HG03521 (cell line): ENCODE measurements around the gene ID2.
A peak's percentile ranks its signal among the peaks of the same experiment; 100 is the strongest.

ENCODE experiments used
- ATAC-seq: cut with Tn5 transposase; IDR thresholded peaks from one replicate; pipeline ENCODE4 v1.9.1; 2021; ENCODE audit warnings: mild to moderate bottlenecking, moderate library complexity; ENCODE audit not compliant: unreplicated experiment

ID2 gene

DNA sequence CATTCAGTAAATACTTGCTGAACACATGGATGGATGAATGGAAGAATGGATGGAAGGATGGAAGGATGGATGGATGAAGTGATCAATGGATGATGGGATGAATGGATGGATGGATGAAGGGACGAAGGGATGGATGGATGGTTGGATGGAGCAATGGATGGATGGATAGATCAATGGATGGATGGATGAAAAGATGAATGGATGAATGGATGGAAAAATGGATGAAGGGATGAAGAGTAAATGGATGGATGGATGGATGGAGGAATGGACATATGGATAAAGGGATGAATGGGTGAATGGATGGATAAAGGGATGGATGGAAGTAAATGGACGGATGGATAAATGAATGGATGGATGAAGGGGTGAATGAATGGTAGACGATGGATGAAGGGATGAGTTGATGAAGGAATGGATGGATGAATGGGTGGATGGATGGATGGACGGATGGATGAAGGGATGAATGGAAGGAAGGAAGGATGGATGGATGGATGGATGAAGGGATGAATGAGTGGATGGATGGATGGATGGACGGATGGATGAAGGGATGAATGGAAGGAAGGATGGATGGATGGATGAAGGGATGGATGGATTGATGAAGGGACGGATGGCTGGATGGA, 13.9 kb upstream of the ID2 start:
- no peak for ATAC-seq

DNA sequence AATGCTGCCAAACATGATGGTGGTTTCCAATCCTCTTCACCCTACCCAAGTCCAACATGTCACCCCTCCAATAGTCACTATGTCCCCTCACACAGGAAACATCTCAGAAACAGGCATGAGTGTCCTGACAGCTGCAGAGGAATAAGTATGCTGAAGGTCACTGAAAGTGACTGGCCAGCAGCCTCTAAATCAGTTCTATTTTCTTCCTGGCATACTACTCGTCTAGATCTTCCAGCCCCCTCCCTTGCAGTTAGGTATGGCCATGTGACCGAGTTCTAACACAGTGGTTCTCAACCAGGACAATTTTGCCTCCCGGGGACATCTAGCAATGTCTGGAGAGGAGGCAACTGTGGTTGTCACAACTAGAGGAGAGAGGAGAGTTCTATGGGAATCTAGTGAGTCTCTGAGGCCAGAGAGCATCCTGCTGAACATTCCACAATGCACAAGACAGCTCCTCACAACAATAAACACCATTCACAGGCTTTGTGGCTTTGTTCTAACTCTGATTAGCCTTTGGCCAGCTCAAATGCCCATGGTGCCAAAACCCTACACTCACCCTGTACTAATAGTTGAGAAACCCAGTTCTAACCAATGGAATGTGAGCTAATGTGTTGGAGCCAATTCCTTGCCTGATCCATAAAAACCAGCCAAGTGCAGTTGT, 12.6 kb upstream of the ID2 start:
- ATAC-seq, result no peak

- ATAC-seq, result no peak
Observed at GRCh38 chr2:8670580-8670979, 11.3 kb upstream of the ID2 start.

GRCh38 chr2:8671176-8671575, 10.7 kb upstream of the ID2 start:
- no peak for ATAC-seq

- ATAC-seq, result no peak
Observed at GRCh38 chr2:8671802-8672201, 10.1 kb upstream of the ID2 start.

GRCh38 chr2:8672940-8673339, 8.9 kb upstream of the ID2 start:
- no peak for ATAC-seq

- no peak for ATAC-seq
Observed at GRCh38 chr2:8673381-8673780, 8.5 kb upstream of the ID2 start.

DNA sequence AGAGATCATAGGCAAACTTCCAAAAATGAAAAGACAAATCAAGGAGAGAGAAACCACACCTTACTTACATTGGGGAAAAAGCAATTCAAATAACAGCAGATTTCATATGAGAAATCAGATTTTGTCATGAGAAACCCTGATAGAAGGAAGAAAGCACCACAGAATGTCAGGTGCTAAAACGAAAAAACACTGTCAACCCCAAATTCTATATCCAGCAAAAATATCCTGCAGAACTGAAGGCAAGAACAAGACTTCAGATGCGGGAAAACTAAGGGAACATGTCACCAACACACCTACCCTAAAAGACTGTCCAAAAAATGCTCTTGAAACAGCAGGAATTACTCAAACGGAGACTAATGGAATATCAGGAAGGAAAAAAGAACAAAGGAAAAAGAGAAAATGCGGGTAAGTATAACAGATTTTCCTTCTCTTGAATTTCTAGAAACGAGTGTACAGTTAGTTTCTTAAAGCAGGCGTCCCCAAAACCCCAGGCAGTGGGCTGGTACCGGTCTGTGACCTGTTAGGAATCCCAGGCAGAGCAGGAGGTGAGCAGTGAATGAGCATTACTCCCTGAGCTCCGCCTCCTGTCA, 7.3 kb upstream of the ID2 start:
- no peak for ATAC-seq

DNA sequence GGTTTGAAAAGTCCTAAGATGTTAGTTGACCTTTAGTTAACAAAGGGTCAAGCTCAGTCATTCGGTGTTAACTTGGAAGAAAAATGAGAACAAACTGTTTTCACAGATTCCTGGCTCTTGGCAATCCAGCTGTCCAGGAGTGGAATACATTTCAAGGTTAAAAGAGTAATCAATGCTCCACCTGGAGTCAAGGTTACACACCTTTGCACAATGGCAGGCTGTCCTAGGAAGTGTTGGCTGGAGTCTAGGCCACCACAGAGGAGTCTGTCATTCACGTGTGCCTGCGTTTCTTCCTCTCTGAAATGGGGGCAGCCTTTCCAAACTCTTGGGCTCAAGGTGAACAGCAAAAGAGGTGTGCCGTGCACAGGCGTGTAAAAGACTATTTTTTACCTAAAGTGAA, 6.3 kb upstream of the ID2 start:
- ATAC-seq, result no peak

DNA sequence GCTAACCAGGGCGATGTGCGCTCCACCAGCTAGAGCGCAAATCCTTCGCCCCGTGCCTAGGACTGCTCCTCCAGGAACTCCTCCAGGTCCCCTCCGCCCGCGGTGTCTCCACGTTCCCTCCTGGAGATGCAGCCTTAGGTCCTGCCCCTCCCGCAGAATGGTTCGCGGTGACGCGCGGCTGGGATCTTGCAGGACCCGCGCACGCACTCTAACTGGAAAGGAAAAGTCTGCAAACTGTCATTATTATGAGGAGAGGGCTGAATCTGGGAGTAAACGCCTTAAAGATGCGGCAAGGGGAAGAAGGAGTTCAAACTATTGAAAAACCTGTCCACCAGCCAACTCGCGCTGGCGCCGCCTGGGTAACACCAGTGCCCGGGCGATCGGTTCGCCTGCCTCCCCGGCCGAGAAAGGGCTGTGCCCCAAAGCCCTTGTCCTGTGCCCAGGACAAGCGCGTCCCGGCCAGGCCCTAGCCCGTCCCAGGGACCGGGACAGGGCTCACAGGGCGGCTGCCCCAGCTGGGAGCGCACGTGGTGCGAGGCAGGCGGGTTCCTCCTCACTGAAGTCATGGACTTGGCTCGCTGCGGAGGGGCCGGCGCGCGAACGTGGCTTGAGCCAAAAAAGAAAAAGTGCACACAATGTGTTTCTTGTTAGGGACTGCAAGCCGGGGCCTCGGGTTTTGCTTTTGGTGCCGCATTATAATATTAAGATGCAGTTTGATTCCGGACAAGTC, 5.5 kb upstream of the ID2 start:
- ATAC-seq, result no peak

DNA sequence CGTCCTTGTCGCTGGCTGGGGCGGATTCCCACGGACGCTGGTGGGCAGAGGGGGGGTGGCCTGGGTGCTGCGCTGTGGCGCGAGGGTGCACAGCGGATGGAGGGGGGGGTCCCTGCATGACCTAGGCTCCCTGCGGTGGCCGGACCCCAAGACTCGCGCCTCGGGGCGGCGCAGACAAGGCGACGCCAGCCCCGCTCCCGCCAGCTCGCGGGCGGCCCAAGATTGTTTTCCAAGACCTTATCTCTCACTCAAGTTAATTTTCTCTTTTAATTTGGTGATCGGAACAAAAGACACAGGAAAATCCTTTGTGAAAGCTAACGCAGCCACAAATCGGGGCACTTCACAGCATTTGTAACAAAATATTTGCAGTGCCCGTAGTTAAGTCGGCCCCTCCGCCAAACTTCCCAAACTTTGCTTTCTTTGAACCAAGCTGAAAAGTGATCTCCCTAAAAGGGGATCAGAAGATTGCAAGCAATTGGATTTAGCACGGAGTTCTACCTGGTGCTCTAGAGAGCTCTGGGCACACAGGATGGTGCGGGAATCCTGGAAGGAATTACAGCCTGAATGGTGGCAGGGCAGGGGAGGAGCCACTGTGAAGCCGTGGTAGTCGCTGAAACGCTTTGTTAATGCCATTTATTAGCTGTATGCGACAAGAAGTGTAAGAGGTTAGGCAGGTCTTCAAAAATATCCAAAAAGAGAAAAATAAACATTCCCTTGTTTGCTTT, 4.8 kb upstream of the ID2 start:
- ATAC-seq, result no peak

DNA sequence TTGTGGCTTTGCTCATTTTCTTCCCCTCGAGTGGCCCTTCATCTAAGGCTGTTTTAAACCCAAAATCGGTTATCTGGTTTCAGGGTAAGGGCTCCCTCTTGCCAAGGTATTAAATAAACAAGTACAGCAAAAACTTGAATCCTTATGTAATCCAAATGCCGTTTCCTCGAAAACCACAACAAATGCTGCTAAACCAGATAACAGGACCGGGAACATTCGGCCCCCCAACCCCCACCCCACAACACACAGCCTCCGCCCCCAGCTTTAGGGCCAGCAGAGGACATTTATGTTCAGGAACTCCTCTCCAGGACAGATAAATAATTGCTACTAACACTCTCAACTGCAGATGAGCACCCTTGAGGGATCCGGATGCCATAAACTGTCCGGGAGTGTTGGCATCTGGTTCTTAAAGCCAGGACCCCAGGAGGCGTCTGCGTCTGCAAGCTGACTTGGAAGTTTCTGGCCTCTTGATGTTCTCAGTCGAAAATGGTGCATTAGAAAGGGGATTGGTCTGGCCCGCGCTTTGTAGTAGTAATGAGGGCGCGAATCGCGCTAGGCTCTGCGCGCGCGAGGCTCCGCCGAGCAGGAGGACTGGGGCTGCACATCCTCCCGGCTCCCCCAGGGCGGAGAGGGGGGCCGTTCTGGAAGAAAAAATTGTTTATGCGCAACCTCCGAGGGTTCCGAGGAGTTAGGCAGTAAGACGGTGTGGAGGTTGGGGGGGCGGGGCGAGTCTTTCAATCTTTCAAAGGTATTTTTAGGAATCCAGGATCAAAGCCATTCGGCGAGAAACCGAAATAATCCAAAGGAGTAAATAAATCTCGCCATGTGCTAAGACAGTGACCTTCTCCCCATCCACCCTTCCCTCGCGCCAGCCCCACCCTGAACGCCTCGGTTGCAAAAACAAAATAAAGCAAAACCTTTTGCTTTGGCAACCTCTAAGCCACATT, 3.9 kb upstream of the ID2 start:
- ATAC-seq, result no peak

DNA sequence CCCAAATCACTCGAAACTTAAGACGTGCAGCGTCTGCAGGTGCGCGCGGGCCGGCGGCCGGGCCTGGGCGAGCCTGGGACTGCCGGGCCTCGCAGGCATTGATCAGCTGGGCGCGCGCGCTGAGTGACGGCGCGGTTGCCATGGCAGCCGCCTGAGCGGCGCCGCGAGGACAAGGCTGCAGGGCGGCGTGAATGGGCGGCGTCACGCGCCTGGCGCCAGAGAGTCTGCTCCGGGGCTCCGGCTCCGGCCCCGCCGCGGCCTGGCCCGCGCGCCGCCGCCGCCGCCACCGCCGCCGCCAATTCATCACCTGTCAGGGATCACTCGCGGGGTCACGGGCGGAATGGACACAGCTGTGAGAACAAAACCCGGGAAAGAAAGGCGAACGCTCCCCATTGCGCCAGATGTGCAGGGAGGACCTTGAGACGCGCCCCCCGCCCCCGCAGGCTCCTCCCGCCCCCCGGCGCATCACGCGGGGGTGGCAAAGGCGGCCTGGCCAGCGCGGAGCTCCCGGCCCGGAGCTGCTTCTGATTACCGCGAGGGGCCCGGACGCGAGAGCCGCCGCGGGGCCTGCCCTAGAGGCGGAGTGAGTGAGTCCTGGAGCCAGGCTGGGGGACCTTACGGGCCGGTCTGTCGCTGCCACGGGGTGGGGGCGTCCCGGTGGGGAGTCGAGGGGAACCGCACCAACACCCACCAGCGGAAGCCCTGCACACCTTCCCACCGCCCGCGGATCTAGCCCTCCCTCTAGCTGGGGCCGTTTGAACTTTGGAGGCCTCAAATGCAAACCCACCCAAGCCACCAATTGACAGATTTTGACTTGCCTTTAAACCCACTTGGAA, 2.9 kb upstream of the ID2 start:
- peak; percentile 60 for ATAC-seq

- ATAC-seq, result no peak
Observed at GRCh38 chr2:8679567-8679826, 2.4 kb upstream of the ID2 start.

- no peak for ATAC-seq
Observed at GRCh38 chr2:8679827-8680731, 1.8 kb upstream of the ID2 start.

DNA sequence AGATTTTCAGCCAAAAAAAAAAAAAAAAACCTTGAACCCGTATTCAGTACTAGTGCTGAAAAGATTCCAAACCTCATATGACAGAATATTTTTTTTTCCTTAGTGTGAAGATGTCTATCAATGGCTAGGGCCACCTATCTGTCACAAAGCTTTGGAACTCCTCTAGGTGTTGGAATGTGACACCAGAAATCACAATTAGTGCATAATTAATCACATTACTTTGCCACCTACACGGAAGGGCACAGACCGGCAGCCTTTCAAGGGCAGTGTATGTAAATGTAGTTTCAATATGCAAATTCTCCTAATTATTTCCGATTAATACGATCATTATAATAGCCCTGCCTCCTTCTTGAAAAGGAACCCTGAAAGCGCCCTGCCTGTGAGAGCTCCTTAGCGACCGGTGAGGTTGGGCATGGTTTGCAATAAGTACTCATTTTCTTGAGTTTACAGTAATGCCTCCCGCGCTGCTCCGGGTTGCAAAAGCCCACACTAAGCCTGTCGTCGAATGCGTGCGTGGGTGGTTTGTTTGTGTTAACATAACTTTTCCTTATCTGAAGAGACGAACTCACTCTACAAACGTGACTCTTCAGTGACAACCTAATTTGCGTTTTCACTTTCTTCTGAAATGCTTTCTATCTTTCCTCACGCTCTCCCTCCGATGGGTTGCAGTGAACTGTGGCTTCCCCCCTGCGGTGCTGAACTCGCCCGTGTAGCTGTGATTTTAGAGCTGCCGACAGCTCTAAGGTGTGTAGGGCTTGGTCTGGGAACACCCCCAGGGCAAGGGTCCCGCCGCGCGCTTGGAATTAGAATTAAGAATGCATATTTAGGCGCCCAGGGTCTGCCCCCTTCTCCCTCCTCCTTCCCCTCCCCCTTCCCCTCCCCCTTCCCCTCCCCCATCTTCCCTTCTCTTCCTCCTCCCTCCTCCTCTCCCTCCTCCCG, 765 bp upstream of the ID2 start:
- ATAC-seq, result no peak
